Camera-type eye (tissue), 1 donor: ENCODE data around the gene FOLH1. TPM values are rescaled to one million over a fixed set of nuclear protein-coding genes. Genes with fewer than 3 reads are reported as not detected.

Source experiments
- total RNA-seq: library from RNA; depleted of rRNA; stranded (reverse); fragments of >200 nt; gene quantifications from one replicate; pipeline ENCODE4 v1.2.3, GENCODE V29; 2014

FOLH1 gene
- total RNA-seq = 11.5 TPM

DNA sequence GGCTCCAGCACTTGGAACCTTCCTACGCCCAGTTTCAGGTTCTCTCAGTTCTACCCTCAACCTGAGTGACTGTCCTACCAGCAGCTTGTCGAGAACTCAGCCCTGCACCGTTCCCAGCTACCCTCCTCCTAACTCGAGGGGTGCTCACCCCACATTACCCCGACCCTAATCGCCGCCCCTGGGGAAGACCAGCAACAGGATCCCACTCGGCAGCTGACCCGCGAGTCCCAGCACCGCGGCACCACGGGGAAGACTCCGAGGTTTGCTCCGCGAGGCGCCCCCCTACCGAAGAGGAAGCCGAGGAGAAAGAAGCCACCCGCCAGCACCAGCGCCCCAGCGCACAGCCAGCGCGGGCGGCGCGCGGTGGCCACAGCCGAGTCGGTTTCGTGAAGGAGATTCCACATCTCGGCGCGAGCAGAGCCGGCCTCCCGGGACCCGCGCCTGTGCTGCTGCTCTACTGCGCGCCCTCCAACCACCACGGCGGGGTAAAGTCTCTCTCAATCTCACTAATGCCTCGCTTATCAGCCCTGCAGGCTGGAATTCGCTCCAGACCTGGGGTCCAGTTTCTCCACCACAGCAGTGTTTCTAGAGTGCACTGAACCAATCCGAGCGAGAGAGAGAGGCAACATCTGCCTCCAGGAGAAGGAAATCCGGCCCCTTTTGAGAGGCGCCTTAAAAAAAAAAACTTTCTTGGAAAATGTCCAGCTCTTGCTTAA is at the start of gene FOLH1:
Gene FOLH1 (minus strand): TSS at position 597 of the 716 bp plus-strand sequence. CDS start 193 bp downstream, at position 404.

Other genes starting within 250 kb of the FOLH1 start
- gene TRIM51G, start 224.7 kb downstream of the FOLH1 start, total RNA-seq = not detected
- not detected for gene TRIM49B, start 179.8 kb downstream of the FOLH1 start, total RNA-seq
- not detected for gene TRIM64C, start 149.5 kb downstream of the FOLH1 start, total RNA-seq